ENCODE results near the gene IL18R1. TPM values are rescaled to one million over a fixed set of nuclear protein-coding genes. Genes with fewer than 3 reads are reported as not detected.

The IL18R1 gene
- total RNA-seq, 1 donor from 2014 or later: not detected

- Mint-ChIP-seq H3K9me3 (ENCODE audit: unreplicated experiment) (peaks cover 2% of the 10 kb centered on the region), H3K36me3 (ENCODE audit: unreplicated experiment) (no peaks in the 10 kb centered on the region), H3K27me3 (ENCODE audit: unreplicated experiment) (peaks cover 2% of the 10 kb centered on the region), H3K27ac (ENCODE audit: unreplicated experiment) (no peak overlapping the region), H3K4me3 (ENCODE audit: unreplicated experiment) (no peak overlapping the region), H3K4me1 (ENCODE audit: low read depth, unreplicated experiment) (no peaks in the 10 kb centered on the region)
- TF ChIP-seq, protein P1, sequence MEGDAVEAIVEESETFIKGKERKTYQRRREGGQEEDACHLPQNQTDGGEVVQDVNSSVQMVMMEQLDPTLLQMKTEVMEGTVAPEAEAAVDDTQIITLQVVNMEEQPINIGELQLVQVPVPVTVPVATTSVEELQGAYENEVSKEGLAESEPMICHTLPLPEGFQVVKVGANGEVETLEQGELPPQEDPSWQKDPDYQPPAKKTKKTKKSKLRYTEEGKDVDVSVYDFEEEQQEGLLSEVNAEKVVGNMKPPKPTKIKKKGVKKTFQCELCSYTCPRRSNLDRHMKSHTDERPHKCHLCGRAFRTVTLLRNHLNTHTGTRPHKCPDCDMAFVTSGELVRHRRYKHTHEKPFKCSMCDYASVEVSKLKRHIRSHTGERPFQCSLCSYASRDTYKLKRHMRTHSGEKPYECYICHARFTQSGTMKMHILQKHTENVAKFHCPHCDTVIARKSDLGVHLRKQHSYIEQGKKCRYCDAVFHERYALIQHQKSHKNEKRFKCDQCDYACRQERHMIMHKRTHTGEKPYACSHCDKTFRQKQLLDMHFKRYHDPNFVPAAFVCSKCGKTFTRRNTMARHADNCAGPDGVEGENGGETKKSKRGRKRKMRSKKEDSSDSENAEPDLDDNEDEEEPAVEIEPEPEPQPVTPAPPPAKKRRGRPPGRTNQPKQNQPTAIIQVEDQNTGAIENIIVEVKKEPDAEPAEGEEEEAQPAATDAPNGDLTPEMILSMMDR (IDR thresholded peaks at IDR 0.05; ENCODE audit: partially characterized antibody, unreplicated experiment): peak; percentile 67
- DNase-seq: no peak
These were observed 87.6 kb downstream of the IL18R1 start for GRCh38 chr2:102442967-102443828.

- no peak overlapping the region for H3K4me3 Mint-ChIP-seq (ENCODE audit: unreplicated experiment)
- peaks cover 2% of the 10 kb centered on the region for H3K27me3 Mint-ChIP-seq (ENCODE audit: unreplicated experiment)
- no peaks in the 10 kb centered on the region for H3K4me1 Mint-ChIP-seq (ENCODE audit: low read depth, unreplicated experiment)
- no peaks in the 10 kb centered on the region for H3K36me3 Mint-ChIP-seq (ENCODE audit: unreplicated experiment)
- peaks cover 2% of the 10 kb centered on the region for H3K9me3 Mint-ChIP-seq (ENCODE audit: unreplicated experiment)
- no peak for DNase-seq
- TF ChIP-seq, protein P1 (IDR thresholded peaks at IDR 0.05; ENCODE audit: partially characterized antibody, unreplicated experiment): no peak
- no peak overlapping the region for H3K27ac Mint-ChIP-seq (ENCODE audit: unreplicated experiment)
These were observed 88.6 kb downstream of the IL18R1 start for GRCh38 chr2:102444233-102444632.

DNA sequence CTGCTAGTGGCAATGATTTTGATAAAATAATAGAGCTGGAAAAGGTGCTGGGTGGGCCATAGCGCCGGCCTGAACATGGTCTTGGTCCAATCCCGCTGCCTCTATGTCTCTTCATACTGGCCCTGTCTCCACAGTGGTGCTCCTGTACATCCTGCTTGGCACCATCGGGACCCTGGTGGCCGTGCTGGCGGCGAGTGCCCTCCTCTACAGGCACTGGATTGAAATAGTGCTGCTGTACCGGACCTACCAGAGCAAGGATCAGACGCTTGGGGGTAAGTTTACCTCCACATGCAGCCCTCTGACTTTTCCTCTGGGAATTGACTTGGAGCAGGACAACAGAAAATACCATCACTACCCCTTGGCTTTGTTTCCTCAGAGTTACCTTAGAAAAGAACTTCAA lies 91.3 kb downstream of the IL18R1 start:
- TF ChIP-seq, protein P1 (IDR thresholded peaks at IDR 0.05; ENCODE audit: partially characterized antibody, unreplicated experiment): no peak
- H3K9me3 Mint-ChIP-seq (ENCODE audit: unreplicated experiment): peaks cover 2% of the 10 kb centered on the region
- H3K4me1 Mint-ChIP-seq (ENCODE audit: low read depth, unreplicated experiment): no peaks in the 10 kb centered on the region
- H3K36me3 Mint-ChIP-seq (ENCODE audit: unreplicated experiment): no peaks in the 10 kb centered on the region
- peaks cover 2% of the 10 kb centered on the region for H3K27me3 Mint-ChIP-seq (ENCODE audit: unreplicated experiment)
- DNase-seq: no peak
- no peak overlapping the region for H3K27ac Mint-ChIP-seq (ENCODE audit: unreplicated experiment)
- H3K4me3 Mint-ChIP-seq (ENCODE audit: unreplicated experiment): no peak overlapping the region

Small RNAs within 50 kb of the gene (microRNA-seq; reads per million reads assigned to microRNA genes)
- gene MIR4772 (ENCODE audit: unreplicated experiment): not detected

Other genes starting within 250 kb of the IL18R1 start
- 0.17 TPM for gene IL1R1, start 213.1 kb upstream of the IL18R1 start, total RNA-seq (ENCODE audit: unreplicated experiment)
- gene IL1RL2, start 168.8 kb upstream of the IL18R1 start, total RNA-seq (ENCODE audit: unreplicated experiment): not detected
- gene IL1RL1, start 44.2 kb upstream of the IL18R1 start, total RNA-seq (ENCODE audit: unreplicated experiment): not detected
- gene IL18RAP, start 67.4 kb downstream of the IL18R1 start, total RNA-seq (ENCODE audit: unreplicated experiment): not detected
- gene SLC9A4, start 117.4 kb downstream of the IL18R1 start, total RNA-seq (ENCODE audit: unreplicated experiment): 0.12 TPM